Heart left ventricle (tissue), 16 donors: ENCODE measurements around the gene MACF1. TPM values are rescaled to one million over a fixed set of nuclear protein-coding genes. Genes with fewer than 3 reads are reported as not detected.

Source experiments
- ATAC-seq, 4 donors: fragments of 200-7000 bp; cut with Tn5 transposase; one replicate each; pipeline ENCODE4 v1.9.1; 2020 to 2022; ENCODE audit warnings: moderate library complexity in 4 of 4, mild to moderate bottlenecking in 3 of 4, moderate number of reproducible peaks in 1 of 4
- DNase-seq, 5 donors: peaks; one replicate each; pipeline ENCODE4 v3.0.0-alpha.2; 2020
- H3K27ac ChIP-seq, 12 donors: fragments of 200-600 bp; sonication (generic) in 4 of 12; one replicate each; pipeline versions ENCODE4 v1.5.0 to v1.8.0; 2016 to 2022; ENCODE audit warnings: mild to moderate bottlenecking in 2 of 12
- H3K27me3 ChIP-seq, 9 donors: fragments of 200-600 bp; sonication (generic) in 2 of 9; one replicate each; pipeline versions ENCODE4 v1.5.1 to v1.8.0; 2016 to 2022; ENCODE audit warnings: mild to moderate bottlenecking in 3 of 9
- H3K36me3 ChIP-seq, 9 donors: fragments of 200-600 bp; sonication (generic) in 2 of 9; one replicate each; pipeline versions ENCODE4 v1.5.0 to v1.8.0; 2018 to 2022; ENCODE audit warnings: mild to moderate bottlenecking in 2 of 9
- H3K4me1 ChIP-seq, 12 donors: fragments of 200-600 bp; sonication (generic) in 4 of 12; one replicate each; pipeline versions ENCODE4 v1.5.0 to v1.8.0; 2016 to 2022; ENCODE audit warnings: mild to moderate bottlenecking in 3 of 12
- H3K4me3 ChIP-seq, 12 donors: fragments of 200-600 bp; sonication (generic) in 4 of 12; one replicate each; pipeline versions ENCODE4 v1.5.0 to v1.8.0; 2017 to 2022; ENCODE audit warnings: mild to moderate bottlenecking in 9 of 12, moderate library complexity in 4 of 12
- H3K9me3 ChIP-seq, 12 donors: fragments of 200-600 bp; sonication (generic) in 4 of 12; one replicate each; pipeline versions ENCODE4 v1.5.0 to v1.8.0; 2016 to 2022; ENCODE audit warnings: mild to moderate bottlenecking in 1 of 12
- POLR2A ChIP-seq, 2 donors: fragments of 450-650 bp; IDR thresholded peaks; one replicate each; pipeline ENCODE4 v1.6.1; 2017; ENCODE audit warnings: antibody characterized with exemption in 2 of 2, mild to moderate bottlenecking in 2 of 2, moderate library complexity in 2 of 2
- WGBS, 4 donors: extraction: QIAGEN DNeasy Blood & Tissue Kit in 2 of 4; methylation state at CpG; one replicate each; pipeline versions ENCODE4 v1.1.5 to v1.1.7; 2013 to 2018; 5-methylcytosine and 5-hydroxymethylcytosine counted together
- intact Hi-C, 10 donors: fragments of 100-400 bp; cut with DNase I; formaldehyde crosslinking; loops; one replicate each; pipeline versions ENCODE4 v1.11.1 to v1.14.2; 2022
- long read RNA-seq, 3 donors: library from polyadenylated mRNA; unstranded; transcript quantifications; one replicate each; pipeline ENCODE4 v2.0.0, GENCODE V29; 2020 to 2021
- polyA plus RNA-seq, 2 donors: library from polyadenylated mRNA; stranded (reverse); fragments of 200-250 nt; gene quantifications; one replicate each; pipeline ENCODE4 v1.2.3, GENCODE V29; 2013
- total RNA-seq, 9 donors: library from RNA; depleted of rRNA in 2 of 9; stranded (reverse); fragments of >200 nt in 2 of 9; fragmentation: NEBNext Ultra II Directional in 3 of 9; extraction: Animal tissue kit (Norgen Biotek cat#: 25700) in 3 of 9; gene quantifications; one replicate each; pipeline versions ENCODE4 v1.1.0 to v1.2.4, GENCODE V29; 2016 to 2023
- TF ChIP-seq, protein P1 (sequence below), 12 donors: fragments of 200-600 bp; sonication (generic) in 4 of 12; IDR thresholded peaks; one replicate each; pipeline versions ENCODE4 v1.5.0 to v1.8.0; 2018 to 2022; ENCODE audit warnings: antibody characterized with exemption in 12 of 12, mild to moderate bottlenecking in 5 of 12
- donor health status: ischemic (EF 13 %, LVEDD 7.1; RV severe dilation, severe dysfunction).
- donor health status: healthy with polysubstance abuse.
- donor health status: DM: no; HTN: yes; CAD: no.
- donor health status: DM: no; HTN: no; CAD: no.
- donor health status: ischemic (EF 25% LVEDD 6.9; RV normal size, moderate dysfunction).
- donor health status: ischemic (EF 25% LVEDD 5.7; RV mildly dilated, moderate dysfunction).
- donor health status: healthy.
- donor health status: DM: yes; HTN: yes; CAD: no.
- donor health status: ischemic (EF 35%, LVEDD 5.7; RV mildly dilated, moderate dysfunction).
- donor health status: nonischemic (EF 11% LVEDD 7.7; RV severe dilation, severe dysfunction).
- donor health status: DM: yes; HTN: yes; CAD: no.
- donor health status: PGD.
- donor health status: ischemic (EF 29% LVEDD 5.4; RV normal size, mild dysfunction).
- donor health status: nonischemic (EF 23%, LVEDD 6.1; RV moderate dilation, normal function).

Gene MACF1, protein sequence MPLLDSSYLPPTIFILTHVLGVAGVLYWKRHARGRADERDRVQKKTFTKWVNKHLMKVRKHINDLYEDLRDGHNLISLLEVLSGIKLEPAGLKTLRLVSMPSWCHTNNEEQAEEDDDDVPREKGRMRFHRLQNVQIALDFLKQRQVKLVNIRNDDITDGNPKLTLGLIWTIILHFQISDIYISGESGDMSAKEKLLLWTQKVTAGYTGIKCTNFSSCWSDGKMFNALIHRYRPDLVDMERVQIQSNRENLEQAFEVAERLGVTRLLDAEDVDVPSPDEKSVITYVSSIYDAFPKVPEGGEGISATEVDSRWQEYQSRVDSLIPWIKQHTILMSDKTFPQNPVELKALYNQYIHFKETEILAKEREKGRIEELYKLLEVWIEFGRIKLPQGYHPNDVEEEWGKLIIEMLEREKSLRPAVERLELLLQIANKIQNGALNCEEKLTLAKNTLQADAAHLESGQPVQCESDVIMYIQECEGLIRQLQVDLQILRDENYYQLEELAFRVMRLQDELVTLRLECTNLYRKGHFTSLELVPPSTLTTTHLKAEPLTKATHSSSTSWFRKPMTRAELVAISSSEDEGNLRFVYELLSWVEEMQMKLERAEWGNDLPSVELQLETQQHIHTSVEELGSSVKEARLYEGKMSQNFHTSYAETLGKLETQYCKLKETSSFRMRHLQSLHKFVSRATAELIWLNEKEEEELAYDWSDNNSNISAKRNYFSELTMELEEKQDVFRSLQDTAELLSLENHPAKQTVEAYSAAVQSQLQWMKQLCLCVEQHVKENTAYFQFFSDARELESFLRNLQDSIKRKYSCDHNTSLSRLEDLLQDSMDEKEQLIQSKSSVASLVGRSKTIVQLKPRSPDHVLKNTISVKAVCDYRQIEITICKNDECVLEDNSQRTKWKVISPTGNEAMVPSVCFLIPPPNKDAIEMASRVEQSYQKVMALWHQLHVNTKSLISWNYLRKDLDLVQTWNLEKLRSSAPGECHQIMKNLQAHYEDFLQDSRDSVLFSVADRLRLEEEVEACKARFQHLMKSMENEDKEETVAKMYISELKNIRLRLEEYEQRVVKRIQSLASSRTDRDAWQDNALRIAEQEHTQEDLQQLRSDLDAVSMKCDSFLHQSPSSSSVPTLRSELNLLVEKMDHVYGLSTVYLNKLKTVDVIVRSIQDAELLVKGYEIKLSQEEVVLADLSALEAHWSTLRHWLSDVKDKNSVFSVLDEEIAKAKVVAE (N-terminal part only)
- 100 to 1,000 TPM; 183 to 436 (median 290) TPM for total RNA-seq
- polyA plus RNA-seq = 100 to 1,000 TPM; 102 to 120 TPM
- long read RNA-seq, donor 1, full-length matches to known transcripts = 2 of 48 reads
- long read RNA-seq, donor 1, partial matches to known transcripts = 24 of 48 reads
- long read RNA-seq, donor 1, other reads (novel, unspliced or antisense) = 22 of 48 reads
- long read RNA-seq, donor 2, partial matches to known transcripts = 39 of 73 reads
- long read RNA-seq, donor 2, other reads (novel, unspliced or antisense) = 34 of 73 reads
- long read RNA-seq, donor 3, full-length matches to known transcripts = 4 of 45 reads
- long read RNA-seq, donor 3, partial matches to known transcripts = 22 of 45 reads
- long read RNA-seq, donor 3, other reads (novel, unspliced or antisense) = 19 of 45 reads

DNA sequence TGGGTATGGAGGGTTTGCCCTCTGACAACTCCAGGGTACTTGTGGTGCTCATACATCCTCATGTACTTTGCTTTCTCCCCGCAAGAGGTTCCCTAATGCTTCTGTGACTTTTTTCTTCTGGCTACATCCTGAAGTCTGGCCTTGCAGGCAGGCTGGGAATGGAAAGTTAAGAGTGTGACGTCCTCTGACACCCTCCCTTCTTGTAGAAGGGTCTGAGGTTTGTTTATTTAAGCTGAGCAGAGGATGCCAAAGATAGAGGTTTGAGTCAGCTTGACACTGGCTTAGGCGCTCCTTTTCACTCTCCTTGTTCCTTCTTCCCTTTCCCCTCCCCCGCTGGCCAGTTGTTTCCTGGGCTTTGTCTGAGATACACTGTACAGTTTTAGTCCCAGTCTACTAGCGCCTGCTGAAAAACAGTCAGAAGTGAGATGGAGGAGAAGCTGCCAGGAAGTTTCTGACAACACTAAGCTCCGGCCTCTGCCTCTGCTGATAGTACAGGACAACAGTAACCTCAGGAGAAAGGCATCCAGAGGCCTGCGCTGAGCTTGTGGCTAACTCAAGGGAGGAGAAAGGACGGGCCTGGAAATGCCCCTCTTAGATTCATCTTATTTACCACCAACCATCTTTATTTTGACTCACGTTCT lies at the start of gene MACF1:
TSS of gene MACF1 (plus strand) at position 255 of the 641 bp plus-strand sequence. CDS start at position 583, 328 bp downstream.
- Histone ChIP-seq H3K27me3 (no peaks in the 10 kb centered on the region), H3K4me1 (peaks cover 6 to 53% (median 28%) of the 10 kb centered on the region in 12 donors), H3K9me3 (no peaks in the 10 kb centered on the region), H3K36me3 (no peaks in the 10 kb centered on the region), H3K27ac (peak within 1 kb of the TSS; percentile 83 to 98 (median 93)), H3K4me3 (peak within 1 kb of the TSS; percentile 24 to 72 (median 52))
- DNase-seq = peak; percentile 71 to 82 (median 78)
- TF ChIP-seq, protein P1, sequence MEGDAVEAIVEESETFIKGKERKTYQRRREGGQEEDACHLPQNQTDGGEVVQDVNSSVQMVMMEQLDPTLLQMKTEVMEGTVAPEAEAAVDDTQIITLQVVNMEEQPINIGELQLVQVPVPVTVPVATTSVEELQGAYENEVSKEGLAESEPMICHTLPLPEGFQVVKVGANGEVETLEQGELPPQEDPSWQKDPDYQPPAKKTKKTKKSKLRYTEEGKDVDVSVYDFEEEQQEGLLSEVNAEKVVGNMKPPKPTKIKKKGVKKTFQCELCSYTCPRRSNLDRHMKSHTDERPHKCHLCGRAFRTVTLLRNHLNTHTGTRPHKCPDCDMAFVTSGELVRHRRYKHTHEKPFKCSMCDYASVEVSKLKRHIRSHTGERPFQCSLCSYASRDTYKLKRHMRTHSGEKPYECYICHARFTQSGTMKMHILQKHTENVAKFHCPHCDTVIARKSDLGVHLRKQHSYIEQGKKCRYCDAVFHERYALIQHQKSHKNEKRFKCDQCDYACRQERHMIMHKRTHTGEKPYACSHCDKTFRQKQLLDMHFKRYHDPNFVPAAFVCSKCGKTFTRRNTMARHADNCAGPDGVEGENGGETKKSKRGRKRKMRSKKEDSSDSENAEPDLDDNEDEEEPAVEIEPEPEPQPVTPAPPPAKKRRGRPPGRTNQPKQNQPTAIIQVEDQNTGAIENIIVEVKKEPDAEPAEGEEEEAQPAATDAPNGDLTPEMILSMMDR (IDR thresholded peaks at IDR 0.05) = peak; percentile 13 to 69 (median 44)
- peak in 1 of 2 donors; percentile 23 for TF ChIP-seq POLR2A (IDR thresholded peaks at IDR 0.05)
- peak; percentile 90 to 93 (median 92) for ATAC-seq
- intact Hi-C loops = loop anchor here in 5 of 10 donors (2.0 to 10.0 kb wide), 3 partner anchors 53 to 210 kb away; no protein-coding TSS in a partner anchor
- 1 to 2% (median 2%) methylated on average over 9 of the region's 9 CpGs for WGBS, 4 donors

DNA sequence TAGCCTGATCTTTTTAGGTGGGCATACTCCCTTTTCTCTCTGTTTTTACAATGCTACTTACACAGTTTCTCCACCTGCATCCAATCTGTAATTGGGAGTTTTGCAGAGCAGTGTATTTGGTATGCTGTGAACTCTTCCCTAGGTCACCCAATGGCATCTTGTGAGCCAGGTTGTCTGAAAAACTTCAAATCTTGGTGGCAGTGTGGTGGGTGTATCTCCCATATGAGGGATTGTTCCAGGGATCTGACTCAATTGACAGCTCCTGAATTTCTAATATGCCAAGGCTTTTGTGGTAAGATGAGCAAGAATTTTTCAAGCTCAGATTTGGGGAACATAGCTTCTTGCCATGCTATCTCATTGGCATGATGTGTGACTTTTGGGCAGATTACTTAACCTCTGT lies 47.2 kb upstream of the MACF1 start:
- ATAC-seq (no peak), DNase-seq (no peak)
- H3K36me3 ChIP-seq = no peaks in the 10 kb centered on the region
- no peaks in the 10 kb centered on the region for H3K9me3 ChIP-seq
- no peaks in the 10 kb centered on the region for H3K27me3 ChIP-seq
- no peak overlapping the region for H3K4me3 ChIP-seq
- H3K27ac ChIP-seq = peak overlapping the region in 1 of 12 donors; percentile 56
- TF ChIP-seq, protein P1 (IDR thresholded peaks at IDR 0.05) = no peak
- TF ChIP-seq POLR2A (IDR thresholded peaks at IDR 0.05) = no peak
- intact Hi-C loops = no loop called here
- peaks cover 0 to 75% (median 56%) of the 10 kb centered on the region in 12 donors for H3K4me1 ChIP-seq

DNA sequence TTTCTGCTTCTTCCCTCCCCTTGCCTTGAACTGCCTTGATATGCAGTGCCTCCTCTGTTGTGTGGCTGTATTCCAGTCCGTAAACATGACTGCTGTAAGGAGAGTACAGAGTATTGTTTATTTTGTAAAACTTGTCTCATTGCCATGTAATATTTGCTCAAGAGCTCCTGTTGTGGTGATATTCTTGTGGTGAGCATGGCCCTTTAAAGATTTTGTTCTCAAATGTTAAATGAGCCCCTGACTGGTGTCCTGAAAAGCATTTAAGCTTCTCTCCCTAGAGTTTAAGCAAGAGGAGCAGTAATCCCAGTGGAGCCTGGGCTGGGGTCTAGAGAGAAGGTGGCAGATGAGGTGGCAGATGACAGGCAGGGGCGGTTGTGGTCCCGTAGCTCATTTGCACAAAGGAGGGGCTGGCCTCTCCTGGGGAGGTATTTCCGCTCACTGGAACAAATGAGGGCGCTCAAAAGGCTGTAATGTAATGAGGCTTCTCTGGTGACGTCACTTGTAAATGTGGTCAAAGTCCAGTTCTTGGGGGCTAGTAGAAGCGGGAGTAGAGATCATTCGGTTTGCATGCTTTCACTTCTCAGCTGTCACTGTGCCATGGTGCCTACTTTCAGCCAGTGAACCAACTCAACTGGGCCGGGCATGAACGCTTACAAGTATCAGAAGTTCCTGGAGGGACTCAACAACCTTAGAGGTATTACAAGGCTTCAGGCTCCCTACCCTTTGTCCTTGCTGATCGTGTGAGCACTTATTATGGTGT lies 46.0 kb upstream of the MACF1 start:
- Histone ChIP-seq H3K27ac (peak overlapping the region in 3 of 12 donors; percentile 3 to 56 (median 22)), H3K36me3 (no peaks in the 10 kb centered on the region)

More for the DNA sequence above, 46.0 kb upstream of the MACF1 start:
- TF ChIP-seq, protein P1 (IDR thresholded peaks at IDR 0.05) = no peak
- TF ChIP-seq POLR2A (IDR thresholded peaks at IDR 0.05) = no peak
- DNase-seq (no peak), ATAC-seq (no peak)
- no peaks in the 10 kb centered on the region for H3K9me3 ChIP-seq
- H3K27me3 ChIP-seq = no peaks in the 10 kb centered on the region
- H3K4me1 ChIP-seq = peaks cover 0 to 63% (median 44%) of the 10 kb centered on the region in 12 donors
- intact Hi-C loops = no loop called here
- no peak overlapping the region for H3K4me3 ChIP-seq
- 82 to 84% (median 83%) methylated on average over 11 of the region's 11 CpGs for WGBS, 4 donors
